ENCODE results near the gene NFKB2.
A peak's percentile ranks its signal among the peaks of the same experiment; 100 is the strongest.

Gene NFKB2

GRCh38 chr10:102416695-102417094 lies 21.2 kb downstream of the NFKB2 start:
- peaks cover 76% of the 10 kb centered on the region for H3K27me3 Mint-ChIP-seq (ENCODE audit: low read depth, poor library complexity)
- no peak overlapping the region for H3K27ac Mint-ChIP-seq

DNA sequence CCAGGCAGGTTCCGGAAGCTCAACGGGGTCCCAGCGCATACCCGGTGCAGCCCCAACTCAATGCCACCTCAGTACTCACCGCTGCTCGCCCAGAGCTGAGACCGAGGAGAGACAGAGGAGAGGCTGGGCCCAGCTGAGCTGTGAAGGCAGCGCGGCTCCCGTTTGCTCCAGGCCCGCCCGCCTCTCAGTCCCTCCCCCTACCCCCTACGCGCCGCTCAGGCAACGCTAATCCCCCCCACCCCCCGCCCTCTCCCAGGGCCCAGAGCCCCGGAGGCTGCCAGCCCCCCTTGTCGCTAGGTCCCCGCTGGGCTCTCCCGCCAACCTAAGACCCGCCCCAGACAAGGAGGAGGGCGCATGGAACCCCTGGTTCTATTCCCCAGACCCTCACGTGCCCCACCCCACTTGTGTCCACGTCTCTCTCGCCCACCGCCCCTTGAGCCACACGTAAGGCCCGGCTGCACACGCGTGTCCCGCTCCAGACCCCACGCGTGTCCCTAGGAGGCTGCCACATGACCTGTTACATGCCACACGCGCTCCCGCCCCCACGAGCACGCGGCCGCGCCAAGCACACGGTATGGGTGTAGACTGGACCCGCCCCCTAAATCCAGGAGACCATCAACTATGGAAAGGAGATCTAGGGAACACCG lies 23.2 kb downstream of the NFKB2 start, which contains the start of gene PSD:
Gene PSD, minus strand, starts transcription at position 164 of the 647 bp plus-strand sequence. CDS start 1,747 bp downstream, outside the sequence.
- Mint-ChIP-seq H3K4me3 (peak within 1 kb of the TSS; percentile 98), H3K27ac (no peak within 1 kb of the TSS), H3K9me3 (no peaks in the 10 kb centered on the region), H3K27me3 (ENCODE audit: low read depth, poor library complexity) (peaks cover 61% of the 10 kb centered on the region), H3K4me1 (peaks cover 28% of the 10 kb centered on the region), H3K36me3 (ENCODE audit: low read depth) (no peaks in the 10 kb centered on the region)
- no peak for DNase-seq
- TF ChIP-seq, protein P1, sequence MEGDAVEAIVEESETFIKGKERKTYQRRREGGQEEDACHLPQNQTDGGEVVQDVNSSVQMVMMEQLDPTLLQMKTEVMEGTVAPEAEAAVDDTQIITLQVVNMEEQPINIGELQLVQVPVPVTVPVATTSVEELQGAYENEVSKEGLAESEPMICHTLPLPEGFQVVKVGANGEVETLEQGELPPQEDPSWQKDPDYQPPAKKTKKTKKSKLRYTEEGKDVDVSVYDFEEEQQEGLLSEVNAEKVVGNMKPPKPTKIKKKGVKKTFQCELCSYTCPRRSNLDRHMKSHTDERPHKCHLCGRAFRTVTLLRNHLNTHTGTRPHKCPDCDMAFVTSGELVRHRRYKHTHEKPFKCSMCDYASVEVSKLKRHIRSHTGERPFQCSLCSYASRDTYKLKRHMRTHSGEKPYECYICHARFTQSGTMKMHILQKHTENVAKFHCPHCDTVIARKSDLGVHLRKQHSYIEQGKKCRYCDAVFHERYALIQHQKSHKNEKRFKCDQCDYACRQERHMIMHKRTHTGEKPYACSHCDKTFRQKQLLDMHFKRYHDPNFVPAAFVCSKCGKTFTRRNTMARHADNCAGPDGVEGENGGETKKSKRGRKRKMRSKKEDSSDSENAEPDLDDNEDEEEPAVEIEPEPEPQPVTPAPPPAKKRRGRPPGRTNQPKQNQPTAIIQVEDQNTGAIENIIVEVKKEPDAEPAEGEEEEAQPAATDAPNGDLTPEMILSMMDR (IDR thresholded peaks at IDR 0.05), result no peak

More at GRCh38 chr10:102416695-102417094, 21.2 kb downstream of the NFKB2 start:
- H3K4me3 Mint-ChIP-seq, result no peak overlapping the region
- no peaks in the 10 kb centered on the region for H3K36me3 Mint-ChIP-seq (ENCODE audit: low read depth)
- DNase-seq, result no peak
- H3K9me3 Mint-ChIP-seq, result no peaks in the 10 kb centered on the region
- peaks cover 27% of the 10 kb centered on the region for H3K4me1 Mint-ChIP-seq
- TF ChIP-seq, protein P1 (IDR thresholded peaks at IDR 0.05), result no peak

DNA sequence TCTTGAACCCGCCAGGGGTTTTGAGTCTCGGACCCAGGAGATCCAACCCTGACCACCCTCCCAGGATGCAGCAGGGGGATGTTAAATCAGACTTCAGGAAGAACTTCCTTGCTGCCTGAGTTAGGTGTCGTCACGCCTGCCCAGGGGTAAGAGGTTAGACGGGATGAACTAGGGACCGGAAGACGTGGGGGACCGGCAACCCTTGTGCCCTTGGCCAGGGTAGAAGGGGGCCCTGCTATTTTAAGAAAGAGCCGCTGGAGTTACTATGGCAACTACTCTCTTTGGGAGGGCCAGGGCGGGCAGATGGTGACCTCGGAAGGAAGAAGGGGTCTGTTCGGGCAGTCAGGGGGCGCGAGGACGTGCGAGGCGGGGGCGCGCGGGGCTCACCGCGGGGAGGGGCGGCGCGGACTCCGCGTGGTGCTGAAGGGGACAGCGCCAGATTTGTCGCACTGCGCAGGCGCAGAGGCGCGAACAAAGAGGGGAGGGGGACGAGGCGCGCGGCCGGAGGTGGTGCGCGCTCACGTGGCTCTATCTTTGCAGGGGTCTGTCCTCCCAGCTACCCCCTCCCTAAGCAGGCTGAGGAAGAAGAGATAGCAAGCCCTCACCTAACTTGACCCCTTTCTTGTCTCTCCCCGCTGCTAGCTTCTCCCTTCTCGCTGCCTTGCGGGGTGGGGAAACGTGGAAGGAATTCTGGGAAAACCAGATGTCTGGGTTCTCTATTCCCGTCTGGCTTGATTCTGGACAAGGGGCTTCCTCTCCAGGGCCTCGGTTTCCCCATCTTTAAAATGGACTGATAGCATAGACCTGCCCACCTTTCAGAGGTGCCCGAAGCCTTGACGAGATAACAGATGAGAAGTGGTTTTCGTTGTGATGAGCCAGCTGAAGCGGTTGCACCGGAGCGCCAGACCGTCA lies 24.0 kb downstream of the NFKB2 start:
- H3K36me3 Mint-ChIP-seq (ENCODE audit: low read depth), result no peaks in the 10 kb centered on the region
- H3K9me3 Mint-ChIP-seq, result no peaks in the 10 kb centered on the region
- no peak overlapping the region for H3K27ac Mint-ChIP-seq

GRCh38 chr10:102420181-102420713 lies 24.7 kb downstream of the NFKB2 start:
- no peak for DNase-seq
- H3K27ac Mint-ChIP-seq, result peak overlapping the region; percentile 100

More for the DNA sequence above, 24.0 kb downstream of the NFKB2 start:
- H3K4me3 Mint-ChIP-seq, result peak overlapping the region; percentile 98
- peaks cover 28% of the 10 kb centered on the region for H3K4me1 Mint-ChIP-seq
- peak; percentile 91 for DNase-seq
- TF ChIP-seq, protein P1 (IDR thresholded peaks at IDR 0.05), result no peak
- H3K27me3 Mint-ChIP-seq (ENCODE audit: low read depth, poor library complexity), result peaks cover 53% of the 10 kb centered on the region

GRCh38 chr10:102420714-102421506 lies 25.4 kb downstream of the NFKB2 start, which contains the start of gene FBXL15:
FBXL15 (plus strand) TSS chr10:102420836; CDS start chr10:102421130, 294 bp downstream.
- TF ChIP-seq, protein P1 (IDR thresholded peaks at IDR 0.05), result no peak
- H3K4me1 Mint-ChIP-seq, result peaks cover 28% of the 10 kb centered on the region
- DNase-seq, result peak; percentile 97
- peaks cover 45% of the 10 kb centered on the region for H3K27me3 Mint-ChIP-seq (ENCODE audit: low read depth, poor library complexity)
- peak within 1 kb of the TSS; percentile 100 for H3K27ac Mint-ChIP-seq
- no peaks in the 10 kb centered on the region for H3K9me3 Mint-ChIP-seq
- H3K4me3 Mint-ChIP-seq, result peak within 1 kb of the TSS; percentile 98
- no peaks in the 10 kb centered on the region for H3K36me3 Mint-ChIP-seq (ENCODE audit: low read depth)

More at GRCh38 chr10:102420181-102420713, 24.7 kb downstream of the NFKB2 start:
- Mint-ChIP-seq H3K9me3 (no peaks in the 10 kb centered on the region), H3K27me3 (ENCODE audit: low read depth, poor library complexity) (peaks cover 49% of the 10 kb centered on the region), H3K4me3 (peak overlapping the region; percentile 98), H3K4me1 (peaks cover 28% of the 10 kb centered on the region), H3K36me3 (ENCODE audit: low read depth) (no peaks in the 10 kb centered on the region)
- TF ChIP-seq, protein P1 (IDR thresholded peaks at IDR 0.05), result no peak
